A673 (cell line): ENCODE results near the gene KLF16. TPM values are rescaled to one million over a fixed set of nuclear protein-coding genes. Genes with fewer than 3 reads are reported as not detected.
A peak's percentile ranks its signal among the peaks of the same experiment; 100 is the strongest.

Experiments used
- BruUV-seq: library from RNA; stranded (reverse); fragments of 400-500 nt; replicated peaks from 2 replicates; lab custom pipeline; 2021; lab: Mats Ljungman, UMichigan
- CTCF ChIA-PET: fragments of 300-600 bp; sonication (Branson Sonifier 250); formaldehyde crosslinking; loops from one replicate; lab custom pipeline; 2022; ENCODE audit warnings: antibody characterized with exemption; lab: Charles Lee
- POLR2A ChIA-PET: fragments of 300-600 bp; sonication (Branson Sonifier 250); formaldehyde crosslinking; loops from one replicate; lab custom pipeline; 2022; ENCODE audit warnings: antibody characterized with exemption; ENCODE audit not compliant: low non-redundant PET; lab: Charles Lee
- DNase-seq: peaks from one replicate; pipeline ENCODE4 v3.0.0-alpha.2; 2015; ENCODE audit warnings: low spot score
- H3K27ac ChIP-seq: fragments of 200-600 bp; sonication (generic); 2 replicates; pipeline ENCODE4 v1.5.1; 2016; ENCODE audit warnings: mixed run types, low read depth, mild to moderate bottlenecking, mixed read lengths, antibody characterized with exemption, low read length; ENCODE audit not compliant: poor library complexity, severe bottlenecking
- H3K27me3 ChIP-seq: fragments of 200-600 bp; sonication (generic); replicated peaks from 2 replicates; pipeline ENCODE4 v1.6.1; 2017; ENCODE audit warnings: mixed run types, low read depth, mild to moderate bottlenecking, mixed read lengths, antibody characterized with exemption, low read length; ENCODE audit not compliant: insufficient read depth, poor library complexity
- H3K36me3 ChIP-seq: fragments of 200-600 bp; sonication (generic); 2 replicates; pipeline ENCODE4 v1.6.1; 2016; ENCODE audit warnings: mixed run types, mild to moderate bottlenecking, mixed read lengths, antibody characterized with exemption, low read length; ENCODE audit not compliant: insufficient read depth, poor library complexity, severe bottlenecking
- H3K4me1 ChIP-seq: fragments of 200-600 bp; sonication (generic); 2 replicates; pipeline ENCODE4 v1.6.1; 2017; ENCODE audit warnings: mixed run types, mild to moderate bottlenecking, mixed read lengths, antibody characterized with exemption, low read length; ENCODE audit not compliant: insufficient read depth, poor library complexity, severe bottlenecking
- H3K4me3 ChIP-seq: fragments of 200-600 bp; sonication (generic); 2 replicates; pipeline ENCODE4 v1.5.1; 2016; ENCODE audit warnings: low read depth, mixed run types, mild to moderate bottlenecking, mixed read lengths, low read length; ENCODE audit not compliant: poor library complexity, severe bottlenecking
- H3K9me3 ChIP-seq: fragments of 200-600 bp; sonication (generic); 2 replicates; pipeline ENCODE4 v1.6.1; 2016; ENCODE audit warnings: mixed run types, low read depth, mild to moderate bottlenecking, mixed read lengths, antibody characterized with exemption, low read length; ENCODE audit not compliant: poor library complexity, severe bottlenecking
- CTCF ChIP-seq: fragments of 300-800, 200-600 bp; sonication (generic); conservative IDR thresholded peaks from 2 replicates; pipeline ENCODE4 v1.5.1; 2017; ENCODE audit warnings: low read depth, mild to moderate bottlenecking, antibody characterized with exemption, low read length, moderate library complexity, mixed read lengths
- EZH2 ChIP-seq: fragments of 200-600 bp; sonication (generic); IDR thresholded peaks from 2 replicates; pipeline ENCODE4 v1.6.1; 2017; ENCODE audit warnings: borderline replicate concordance, low read depth, mild to moderate bottlenecking, mixed read lengths, antibody characterized with exemption, low read length; ENCODE audit not compliant: poor library complexity, severe bottlenecking
- intact Hi-C: fragments of 100-400 bp; cut with micrococcal nuclease; formaldehyde crosslinking; loops from one replicate; pipeline ENCODE4 v1.10.0; 2022; ENCODE audit not compliant: unreplicated experiment
- total RNA-seq: library from RNA; stranded (reverse); gene quantifications from 2 replicates; pipeline ENCODE4 v1.2.3, GENCODE V29; 2021

Gene KLF16
- total RNA-seq, 1 experiment from 2014 or later: 46.8 TPM

- BruUV-seq: no TSS peak
- ChIA-PET POLR2A (no interaction called here), CTCF (interaction anchor here (0.6 to 1.5 kb wide), 2 partner anchors 15 to 18 kb away, joined by 3 to 6 read pairs; no protein-coding TSS in a partner anchor)
- Histone ChIP-seq H3K36me3 (peaks cover 11% of the 10 kb centered on the region), H3K4me1 (peaks cover 4% of the 10 kb centered on the region), H3K9me3 (no peaks in the 10 kb centered on the region), H3K4me3 (peak overlapping the region; percentile 59), H3K27me3 (no peaks in the 10 kb centered on the region), H3K27ac (peak overlapping the region; percentile 47)
- peak; percentile 48 for DNase-seq
- intact Hi-C loops: loop anchor here (10.0 kb wide), 1 partner anchor 267 kb away; no protein-coding TSS in a partner anchor
- TF ChIP-seq CTCF: no peak
- TF ChIP-seq EZH2: no peak
Measured at GRCh38 chr19:1811472-1811894, 51.9 kb downstream of the KLF16 start.

GRCh38 chr19:1810439-1811160 lies 52.8 kb downstream of the KLF16 start:
- no peak for TF ChIP-seq CTCF
- TF ChIP-seq EZH2: no peak
- Histone ChIP-seq H3K27ac (no peak overlapping the region), H3K4me1 (peaks cover 4% of the 10 kb centered on the region), H3K36me3 (peaks cover 5% of the 10 kb centered on the region), H3K27me3 (no peaks in the 10 kb centered on the region), H3K4me3 (peak overlapping the region; percentile 59), H3K9me3 (no peaks in the 10 kb centered on the region)
- intact Hi-C loops: loop anchor here (10.0 kb wide), 1 partner anchor 266 kb away; no protein-coding TSS in a partner anchor
- BruUV-seq: no TSS peak
- no peak for DNase-seq
- ChIA-PET CTCF (interaction anchor here (0.6 to 1.5 kb wide), 2 partner anchors 16 to 17 kb away, joined by 3 to 6 read pairs; no protein-coding TSS in a partner anchor), POLR2A (no interaction called here)

GRCh38 chr19:1809678-1810077 lies 53.7 kb downstream of the KLF16 start:
- ChIA-PET POLR2A (no interaction called here), CTCF (no interaction called here)
- Histone ChIP-seq H3K36me3 (no peaks in the 10 kb centered on the region), H3K4me1 (peaks cover 4% of the 10 kb centered on the region), H3K27me3 (no peaks in the 10 kb centered on the region), H3K27ac (no peak overlapping the region), H3K4me3 (no peak overlapping the region), H3K9me3 (no peaks in the 10 kb centered on the region)
- TF ChIP-seq CTCF (no peak), EZH2 (no peak)
- intact Hi-C loops: loop anchor here (10.0 kb wide), 1 partner anchor 265 kb away; no protein-coding TSS in a partner anchor
- no TSS peak for BruUV-seq
- DNase-seq: no peak
